Activated CD4-positive, alpha-beta T cell treated with anti-CD3 and anti-CD28 coated beads, Interleukin-10, Interleukin-2, amounts not matched to agents 100 ng/mL and 50 ng/mL, durations not matched to agents 16 hours and 8 hours (primary cell): Measurements from ENCODE around the gene RPL39.
A peak's percentile ranks its signal among the peaks of the same experiment; 100 is the strongest.
"Not testable (repeated sequence)": the region's sequence is repeated elsewhere in the genome, so short reads cannot be mapped to it uniquely, and the experiment has no call there.

Source experiments
- DNase-seq: peaks from one replicate; pipeline ENCODE4 v3.0.0-alpha.2; 2020

The RPL39 gene

GRCh38 chrX:119791437-119792231 is at the start of gene RPL39:
Gene RPL39, minus strand, starts transcription at chrX:119791630. Its CDS starts 54 bp downstream, at chrX:119791576.
- peak; percentile 87 for DNase-seq

- DNase-seq: no peak
Observed at GRCh38 chrX:119833905-119834304, 42.5 kb upstream of the RPL39 start.

DNA sequence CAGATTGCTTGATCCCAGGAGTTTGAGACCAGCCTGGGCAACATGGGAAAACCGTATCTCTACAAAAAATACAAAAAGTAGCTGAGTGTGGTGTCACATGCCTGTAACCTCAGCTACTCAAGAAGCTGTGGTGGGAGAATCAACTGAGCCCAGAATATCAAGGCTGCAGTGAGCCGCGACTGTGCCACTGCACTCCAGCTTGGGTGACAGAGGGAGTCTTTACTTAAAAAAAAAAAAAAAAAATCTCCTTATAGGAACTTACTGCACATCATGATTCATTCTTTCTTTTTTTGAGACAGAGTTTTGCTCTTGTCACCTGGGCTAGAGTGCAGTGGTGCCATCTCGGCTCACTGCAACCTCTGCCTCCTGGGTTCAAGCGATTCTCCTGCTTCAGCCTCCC is 37.0 kb upstream of the RPL39 start:
- DNase-seq: no peak

- DNase-seq: peak; percentile 70
Observed at GRCh38 chrX:119826399-119826959, 35.0 kb upstream of the RPL39 start.

- not testable (repeated sequence) for DNase-seq
Observed at GRCh38 chrX:119824221-119824620, 32.8 kb upstream of the RPL39 start.

DNA sequence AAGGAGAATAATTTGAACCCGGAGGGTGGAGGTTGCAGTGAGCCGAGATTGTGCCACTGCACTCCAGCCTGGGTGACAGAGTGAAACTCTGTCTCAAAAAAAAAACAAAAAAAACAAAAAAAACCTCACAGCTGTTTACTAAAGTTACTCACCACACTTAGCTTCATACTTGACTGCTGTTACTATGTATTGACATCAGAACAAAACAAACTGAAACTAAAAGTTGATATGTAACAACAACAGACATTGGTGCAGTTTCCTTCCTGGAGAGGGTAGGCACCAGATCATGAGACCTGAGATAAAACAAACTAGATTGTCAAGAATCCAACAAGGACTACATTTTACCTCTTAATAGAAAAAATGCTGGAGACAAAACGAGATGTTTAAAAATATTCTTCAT is 30.3 kb upstream of the RPL39 start:
- peak; percentile 47 for DNase-seq

DNA sequence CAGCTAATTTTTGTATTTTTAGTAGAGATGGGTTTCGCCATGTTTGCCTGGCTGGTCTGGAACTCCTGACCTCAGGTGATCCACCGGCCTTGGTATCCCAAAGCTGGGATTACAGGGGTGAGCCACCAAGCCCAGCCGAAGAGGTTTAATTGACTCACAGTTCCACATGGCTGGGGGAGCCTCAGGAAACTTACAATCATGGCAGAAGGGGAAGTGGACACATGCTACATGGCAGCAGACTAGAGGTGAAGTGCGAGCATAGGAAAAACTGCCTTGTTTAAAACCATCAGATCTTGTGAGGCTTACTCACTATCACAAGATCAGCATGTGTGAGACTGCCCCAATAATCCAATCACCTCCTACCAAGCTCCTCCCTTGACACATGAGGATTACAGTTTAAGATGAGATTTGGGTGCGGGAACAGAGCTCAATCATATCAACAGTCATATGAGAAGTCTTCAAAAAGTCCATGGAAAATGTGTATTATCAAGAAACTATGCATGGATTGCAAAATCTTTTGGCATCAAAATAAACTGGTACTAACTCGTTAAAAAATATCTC is 25.8 kb upstream of the RPL39 start:
- no peak for DNase-seq

- DNase-seq: no peak
Observed at GRCh38 chrX:119816300-119816699, 24.9 kb upstream of the RPL39 start.

- DNase-seq: no peak
Observed at GRCh38 chrX:119809185-119809666, 17.8 kb upstream of the RPL39 start.

DNA sequence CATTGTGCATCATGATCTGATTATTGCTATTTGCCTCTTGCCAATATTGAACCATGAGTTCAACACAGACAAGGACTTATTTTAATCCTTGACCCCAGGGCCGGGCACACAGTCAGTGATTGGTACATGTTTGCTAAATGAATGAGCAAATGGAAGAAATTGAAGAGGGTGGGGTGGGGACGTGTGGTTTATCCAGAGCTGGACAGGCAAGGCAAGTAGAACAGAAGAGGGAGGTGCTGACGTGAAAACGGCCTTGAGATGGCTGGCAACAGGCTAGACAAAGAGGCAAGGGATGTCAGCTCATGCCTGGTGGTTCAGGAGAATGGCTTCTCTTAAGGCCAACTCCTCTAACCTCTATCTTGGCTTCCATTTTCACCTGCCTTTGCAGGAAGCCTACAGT is 17.0 kb upstream of the RPL39 start:
- DNase-seq: not testable (repeated sequence)

DNA sequence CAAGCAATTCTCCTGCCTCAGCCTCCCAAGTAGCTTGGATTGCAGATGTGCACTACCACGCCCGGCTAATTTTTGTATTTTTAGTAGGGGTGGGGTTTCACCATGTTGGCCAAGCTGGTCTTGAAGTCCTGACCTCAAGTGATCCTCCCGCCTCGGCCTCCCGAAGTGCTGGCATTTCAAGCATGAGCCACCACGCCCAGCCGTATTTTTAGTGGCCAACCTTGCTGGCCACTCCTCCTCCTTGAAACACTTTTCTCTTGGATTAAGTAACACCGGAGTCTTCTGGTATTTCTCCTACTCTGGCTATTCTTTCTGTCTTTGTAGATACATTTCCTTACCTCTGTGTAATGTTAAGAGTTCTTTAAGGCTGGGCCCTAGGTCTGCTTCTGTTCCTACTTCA is 11.1 kb upstream of the RPL39 start:
- no peak for DNase-seq

DNA sequence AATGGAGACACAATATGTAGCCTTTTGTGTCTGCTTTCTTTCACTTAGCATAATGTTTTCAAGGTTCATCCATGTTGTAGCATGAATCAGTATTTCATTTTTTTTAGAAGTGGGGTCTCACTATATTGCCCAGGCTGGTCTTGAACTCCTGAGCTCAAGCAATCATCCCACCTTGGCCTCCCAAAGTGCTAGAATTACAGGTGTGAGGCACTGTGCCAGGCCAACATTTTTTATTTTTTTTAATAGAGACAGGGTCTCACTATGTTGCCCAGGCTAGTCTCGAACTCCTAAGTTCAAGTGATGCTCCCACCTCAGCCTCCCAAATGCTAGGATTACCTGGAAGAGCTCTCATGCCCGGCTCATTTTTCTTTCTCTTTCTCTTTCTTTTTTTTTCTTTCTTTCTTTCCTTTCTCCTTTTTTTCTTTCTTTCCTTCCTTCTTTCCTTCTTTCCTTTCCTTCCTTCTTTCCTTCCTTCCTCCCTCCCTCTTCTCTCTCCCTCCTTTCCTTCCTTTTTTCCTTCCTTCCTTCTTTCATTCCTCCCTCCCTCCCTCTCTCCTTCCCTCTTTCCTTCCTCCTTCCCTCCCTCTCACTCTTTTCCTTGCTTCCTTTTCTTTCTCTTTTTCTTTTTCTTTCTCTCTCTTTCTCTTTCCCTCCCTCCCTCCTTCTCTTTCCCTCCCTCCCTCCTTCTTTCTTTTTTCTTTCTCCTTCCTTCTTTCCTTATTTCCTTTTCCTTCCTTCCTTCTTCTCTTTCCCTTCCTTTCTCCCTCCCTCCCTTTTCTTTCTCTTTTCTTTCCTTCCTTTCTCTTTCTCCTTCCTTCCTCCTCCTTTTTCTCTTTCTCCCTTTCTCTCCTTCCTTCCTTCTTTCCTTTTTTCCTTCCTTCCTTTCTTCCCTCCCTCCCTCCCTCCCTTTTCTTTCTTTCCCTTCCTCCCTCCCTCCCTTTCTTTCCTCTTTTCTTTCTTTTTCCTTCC is 10.1 kb upstream of the RPL39 start:
- DNase-seq: no peak

DNA sequence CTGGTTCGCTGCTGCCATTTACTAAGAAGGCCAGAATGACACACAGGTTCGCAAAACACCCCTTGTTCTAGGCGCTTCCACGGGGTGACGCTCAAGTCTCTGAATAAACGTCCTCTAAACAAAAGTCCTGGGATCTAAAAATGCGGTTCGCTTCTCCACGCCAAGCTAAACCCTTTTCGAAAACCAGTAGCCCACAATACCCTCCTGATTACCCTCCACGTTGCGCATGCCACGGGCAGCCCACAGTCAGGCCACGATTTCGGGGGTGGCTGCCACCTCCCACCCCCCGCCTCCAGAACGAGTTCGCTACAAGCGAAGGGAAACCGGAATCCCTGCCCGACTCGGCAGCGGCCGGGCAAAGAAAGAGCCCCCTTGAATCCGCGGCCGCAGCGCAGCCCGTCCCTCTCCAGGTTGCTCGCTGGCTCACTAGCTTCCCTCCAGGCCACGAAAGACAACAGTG is 423 bp downstream of the RPL39 start:
- DNase-seq: peak; percentile 33

DNA sequence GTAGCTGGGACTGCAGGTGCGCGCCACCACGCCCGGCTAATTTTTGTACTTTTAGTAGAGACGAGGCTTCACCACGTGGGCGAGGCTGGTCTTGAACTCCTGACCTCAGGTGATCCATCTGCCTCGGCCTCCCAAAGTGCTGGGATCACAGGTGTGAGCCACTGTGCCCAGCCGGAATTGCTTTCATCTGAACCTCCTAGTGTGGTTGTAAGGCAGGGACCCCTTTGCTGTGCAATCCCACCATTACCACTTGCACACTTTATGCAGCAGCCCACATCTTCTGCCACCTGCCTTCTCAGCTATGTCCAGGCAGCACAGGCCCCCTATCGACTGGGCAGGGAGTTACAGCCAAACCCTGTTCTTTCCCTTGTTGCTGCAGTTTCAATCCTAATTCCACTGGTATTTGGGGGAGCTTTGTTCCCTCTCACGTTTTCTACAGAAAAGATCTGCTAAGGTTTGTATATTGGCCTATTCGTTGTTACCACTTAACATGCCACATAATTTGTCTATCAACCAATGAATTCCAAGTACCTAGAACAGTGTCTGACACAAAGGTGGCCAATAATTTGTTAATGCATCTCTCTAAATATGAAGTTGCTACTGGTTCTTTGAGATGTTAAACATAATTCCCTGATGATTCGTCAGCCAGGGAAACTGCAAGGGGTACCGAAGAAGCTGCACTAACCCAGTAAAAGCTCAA is 6.5 kb downstream of the RPL39 start:
- DNase-seq: peak; percentile 67

- no peak for DNase-seq
Observed at GRCh38 chrX:119783026-119783425, 8.4 kb downstream of the RPL39 start.

GRCh38 chrX:119778829-119779228 is 12.6 kb downstream of the RPL39 start:
- DNase-seq: no peak

GRCh38 chrX:119775517-119776238 is 15.8 kb downstream of the RPL39 start:
- no peak for DNase-seq

- not testable (repeated sequence) for DNase-seq
Observed at GRCh38 chrX:119769388-119769787, 22.0 kb downstream of the RPL39 start.

DNA sequence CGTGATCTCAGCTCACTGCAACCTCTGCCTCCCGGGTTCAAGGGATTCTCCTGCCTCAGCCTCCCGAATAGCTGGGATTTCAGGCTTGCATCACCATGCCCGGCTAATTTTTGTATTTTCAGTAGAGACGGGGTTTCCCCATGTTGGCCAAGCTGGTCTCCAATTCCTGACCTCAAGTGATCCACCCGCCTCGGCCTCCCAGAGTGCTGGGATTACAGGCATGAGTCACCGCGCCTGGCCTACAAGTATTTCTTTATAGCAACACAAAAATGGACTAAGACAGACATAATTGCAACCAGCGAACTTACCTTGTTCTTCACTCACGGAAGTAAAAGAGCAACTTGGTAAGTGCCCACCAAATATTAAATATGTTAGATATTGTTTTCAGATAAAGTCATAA is 23.0 kb downstream of the RPL39 start:
- not testable (repeated sequence) for DNase-seq

GRCh38 chrX:119763836-119764387 is 27.5 kb downstream of the RPL39 start:
- DNase-seq: no peak

DNA sequence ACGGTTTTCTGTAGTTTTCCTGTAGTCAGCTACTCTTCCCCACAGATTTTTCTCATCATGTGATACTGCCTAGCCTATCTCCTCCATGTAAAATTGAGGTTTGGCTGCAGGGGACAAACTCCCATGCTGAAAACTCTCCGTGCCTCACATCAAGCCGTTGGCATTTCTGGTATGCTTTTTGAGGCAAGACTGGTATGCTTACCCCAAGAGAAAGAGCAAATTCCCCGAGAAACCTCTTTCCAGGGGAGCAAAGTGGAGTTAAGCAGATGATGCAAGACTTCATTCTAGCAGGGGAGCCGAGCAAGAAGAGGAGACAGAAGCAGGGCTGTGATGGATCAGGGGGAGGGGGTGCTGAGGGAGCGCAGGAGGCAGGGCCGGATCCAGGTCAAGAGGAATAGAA is 28.2 kb downstream of the RPL39 start:
- no peak for DNase-seq
